Thyroid gland (tissue), 4 donors: ENCODE results near the gene PCDHA12. TPM values are rescaled to one million over a fixed set of nuclear protein-coding genes. Genes with fewer than 3 reads are reported as not detected.
A peak's percentile ranks its signal among the peaks of the same experiment; 100 is the strongest.

Experiments used
- DNase-seq, 2 donors: peaks; one replicate each; pipeline ENCODE4 v3.0.0-alpha.2; 2019
- H3K27ac ChIP-seq, 3 donors: fragments of 200-600 bp; sonication (generic); 1 replicate in 2 of 3; 2 replicates in 1 of 3; pipeline ENCODE4 v1.5.1; 2016 to 2019; ENCODE audit warnings: mild to moderate bottlenecking in 1 of 3, moderate library complexity in 1 of 3
- H3K27me3 ChIP-seq: fragments of 200-600 bp; sonication (generic); one replicate; pipeline ENCODE4 v1.5.1; 2019
- H3K36me3 ChIP-seq, 2 donors: fragments of 200-600 bp; sonication (generic); one replicate each; pipeline ENCODE4 v1.5.1; 2016 to 2019
- H3K4me1 ChIP-seq, 2 donors: fragments of 200-600 bp; sonication (generic); one replicate each; pipeline ENCODE4 v1.5.1; 2017 to 2019
- H3K4me3 ChIP-seq, 3 donors: fragments of 200-600 bp; sonication (generic); replicated peaks in 1 of 3; 1 replicate in 2 of 3; 2 replicates in 1 of 3; pipeline ENCODE4 v1.5.1; 2016; ENCODE audit warnings: mild to moderate bottlenecking in 1 of 3
- H3K9me3 ChIP-seq: fragments of 200-600 bp; sonication (generic); one replicate; pipeline ENCODE4 v1.5.1; 2017
- POLR2A ChIP-seq, 2 donors: fragments of 450-650 bp; IDR thresholded peaks; one replicate each; pipeline ENCODE4 v1.6.1; 2017; ENCODE audit warnings: antibody characterized with exemption in 2 of 2, mild to moderate bottlenecking in 2 of 2, moderate library complexity in 1 of 2
- WGBS, 2 donors: methylation state at CpG; one replicate each; pipeline ENCODE4 v1.1.5; 2017; 5-methylcytosine and 5-hydroxymethylcytosine counted together
- intact Hi-C: fragments of 100-400 bp; cut with DNase I; formaldehyde crosslinking; loops from one replicate; pipeline ENCODE4 v1.15.1; 2023
- total RNA-seq, 4 donors: library from RNA; depleted of rRNA; stranded (reverse); fragments of >200 nt; gene quantifications; one replicate each; pipeline ENCODE4 v1.2.3, GENCODE V29; 2016
- TF ChIP-seq, protein P1 (sequence below), 6 experiments: fragments of 200-600 bp in 3 of 6; fragments of 450-650 bp in 3 of 6; sonication (generic) in 3 of 6; IDR thresholded peaks; one replicate each; pipeline ENCODE4 v1.5.1; 2016 to 2019; ENCODE audit warnings: antibody characterized with exemption in 6 of 6, mild to moderate bottlenecking in 2 of 6, inconsistent platforms in 1 of 6, moderate library complexity in 1 of 6

Gene PCDHA12
- total RNA-seq, 4 donors from 2014 or later: 3.3 to 9.6 (median 6.1) TPM

DNA sequence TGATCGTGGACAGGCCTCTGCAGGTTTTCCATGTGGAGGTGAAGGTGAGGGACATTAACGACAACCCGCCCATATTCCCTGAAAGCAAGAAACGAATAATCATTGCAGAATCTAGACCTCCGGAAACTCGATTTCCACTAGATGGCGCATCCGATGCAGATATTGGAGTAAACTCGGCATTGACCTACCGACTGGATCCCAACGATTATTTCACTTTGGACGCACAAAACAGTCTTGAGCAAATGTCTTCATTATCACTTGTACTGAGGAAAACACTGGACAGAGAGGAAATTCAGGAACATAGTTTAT lies 7.4 kb downstream of the PCDHA12 start:
- TF ChIP-seq, protein P1, sequence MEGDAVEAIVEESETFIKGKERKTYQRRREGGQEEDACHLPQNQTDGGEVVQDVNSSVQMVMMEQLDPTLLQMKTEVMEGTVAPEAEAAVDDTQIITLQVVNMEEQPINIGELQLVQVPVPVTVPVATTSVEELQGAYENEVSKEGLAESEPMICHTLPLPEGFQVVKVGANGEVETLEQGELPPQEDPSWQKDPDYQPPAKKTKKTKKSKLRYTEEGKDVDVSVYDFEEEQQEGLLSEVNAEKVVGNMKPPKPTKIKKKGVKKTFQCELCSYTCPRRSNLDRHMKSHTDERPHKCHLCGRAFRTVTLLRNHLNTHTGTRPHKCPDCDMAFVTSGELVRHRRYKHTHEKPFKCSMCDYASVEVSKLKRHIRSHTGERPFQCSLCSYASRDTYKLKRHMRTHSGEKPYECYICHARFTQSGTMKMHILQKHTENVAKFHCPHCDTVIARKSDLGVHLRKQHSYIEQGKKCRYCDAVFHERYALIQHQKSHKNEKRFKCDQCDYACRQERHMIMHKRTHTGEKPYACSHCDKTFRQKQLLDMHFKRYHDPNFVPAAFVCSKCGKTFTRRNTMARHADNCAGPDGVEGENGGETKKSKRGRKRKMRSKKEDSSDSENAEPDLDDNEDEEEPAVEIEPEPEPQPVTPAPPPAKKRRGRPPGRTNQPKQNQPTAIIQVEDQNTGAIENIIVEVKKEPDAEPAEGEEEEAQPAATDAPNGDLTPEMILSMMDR (IDR thresholded peaks at IDR 0.05): peak in 4 of 6 experiments; percentile 10 to 38 (median 31)
- TF ChIP-seq POLR2A (IDR thresholded peaks at IDR 0.05): no peak
- Histone ChIP-seq H3K27me3 (no peaks in the 10 kb centered on the region), H3K36me3 (no peaks in the 10 kb centered on the region), H3K27ac (no peak overlapping the region), H3K9me3 (no peaks in the 10 kb centered on the region), H3K4me3 (no peak overlapping the region), H3K4me1 (no peaks in the 10 kb centered on the region)
- WGBS, 2 donors: 21 to 22% methylated on average over 12 of the region's 12 CpGs
- intact Hi-C loops: loop anchor here (5.0 kb wide), 1 partner anchor 165 kb away; no protein-coding TSS in a partner anchor
- DNase-seq: peak; percentile 18 to 24

DNA sequence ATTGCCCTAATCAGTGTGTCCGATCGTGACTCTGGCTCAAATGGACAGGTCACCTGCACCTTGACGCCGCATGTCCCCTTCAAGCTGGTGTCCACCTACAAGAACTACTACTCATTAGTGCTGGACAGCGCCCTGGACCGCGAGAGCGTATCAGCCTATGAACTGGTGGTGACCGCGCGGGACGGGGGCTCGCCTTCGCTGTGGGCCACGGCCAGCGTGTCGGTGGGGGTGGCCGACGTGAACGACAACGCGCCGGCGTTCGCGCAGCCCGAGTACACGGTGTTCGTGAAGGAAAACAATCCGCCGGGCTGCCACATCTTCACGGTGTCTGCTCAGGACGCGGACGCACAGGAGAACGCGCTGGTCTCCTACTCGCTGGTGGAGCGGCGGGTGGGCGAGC lies 8.3 kb downstream of the PCDHA12 start:
- Histone ChIP-seq H3K4me3 (no peak overlapping the region), H3K4me1 (no peaks in the 10 kb centered on the region), H3K27me3 (no peaks in the 10 kb centered on the region), H3K9me3 (no peaks in the 10 kb centered on the region), H3K27ac (no peak overlapping the region), H3K36me3 (no peaks in the 10 kb centered on the region)
- no peak for DNase-seq
- TF ChIP-seq POLR2A (IDR thresholded peaks at IDR 0.05): no peak
- TF ChIP-seq, protein P1 (IDR thresholded peaks at IDR 0.05): no peak
- intact Hi-C loops: loop anchor here (5.0 kb wide), 1 partner anchor 164 kb away; no protein-coding TSS in a partner anchor
- WGBS, 2 donors: 42 to 43% methylated on average over 17 to 39 of the region's 41 CpGs

- H3K27me3 ChIP-seq: no peaks in the 10 kb centered on the region
- H3K9me3 ChIP-seq: no peaks in the 10 kb centered on the region
- no peaks in the 10 kb centered on the region for H3K4me1 ChIP-seq
- H3K4me3 ChIP-seq: no peak overlapping the region
- intact Hi-C loops: loop anchor here (5.0 kb wide), 1 partner anchor 163 kb away; no protein-coding TSS in a partner anchor
- no peak for TF ChIP-seq POLR2A (IDR thresholded peaks at IDR 0.05)
- TF ChIP-seq, protein P1 (IDR thresholded peaks at IDR 0.05): no peak
- DNase-seq: no peak
- 39 to 43% methylated on average over 28 to 56 of the region's 79 CpGs for WGBS, 2 donors
- H3K36me3 ChIP-seq: no peaks in the 10 kb centered on the region
- no peak overlapping the region for H3K27ac ChIP-seq
These were observed 9.0 kb downstream of the PCDHA12 start for GRCh38 chr5:140883927-140884697.

GRCh38 chr5:140916325-140916724 lies 41.2 kb downstream of the PCDHA12 start:
- 60 to 73% methylated on average over 1 of the region's 1 CpG for WGBS, 2 donors
- H3K4me3 ChIP-seq: no peak overlapping the region

DNA sequence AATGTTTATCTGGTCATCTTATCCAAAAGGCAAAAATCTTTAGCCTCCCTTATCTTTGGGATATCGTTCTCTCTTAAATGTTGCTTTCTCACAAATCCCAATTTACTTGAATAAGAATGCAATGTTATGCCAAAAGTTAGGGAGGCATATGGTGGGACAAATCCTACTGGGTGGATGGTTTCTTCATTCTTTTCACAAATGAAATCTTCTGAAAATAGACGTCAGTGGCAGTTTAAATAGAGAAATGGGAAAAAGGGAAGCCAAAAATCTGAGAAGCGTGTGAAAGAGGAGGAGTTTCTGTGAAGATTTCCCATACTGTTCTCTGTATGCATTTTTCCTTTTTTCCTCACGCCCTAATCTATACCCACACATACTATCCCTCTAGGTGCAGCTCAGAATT lies 48.5 kb downstream of the PCDHA12 start:
- Histone ChIP-seq H3K36me3 (no peaks in the 10 kb centered on the region), H3K27ac (no peak overlapping the region), H3K9me3 (no peaks in the 10 kb centered on the region), H3K4me1 (peaks cover 6 to 10% of the 10 kb centered on the region in 2 donors), H3K27me3 (no peaks in the 10 kb centered on the region), H3K4me3 (no peak overlapping the region)
- TF ChIP-seq, protein P1 (IDR thresholded peaks at IDR 0.05): no peak
- no peak for TF ChIP-seq POLR2A (IDR thresholded peaks at IDR 0.05)
- no peak for DNase-seq
- 63 to 73% methylated on average over 4 of the region's 4 CpGs for WGBS, 2 donors
- intact Hi-C loops: no loop called here

More at GRCh38 chr5:140916325-140916724, 41.2 kb downstream of the PCDHA12 start:
- intact Hi-C loops: no loop called here
- Histone ChIP-seq H3K27me3 (no peaks in the 10 kb centered on the region), H3K36me3 (no peaks in the 10 kb centered on the region), H3K9me3 (no peaks in the 10 kb centered on the region), H3K4me1 (no peaks in the 10 kb centered on the region), H3K27ac (no peak overlapping the region)
- TF ChIP-seq POLR2A (IDR thresholded peaks at IDR 0.05): no peak
- TF ChIP-seq, protein P1 (IDR thresholded peaks at IDR 0.05): no peak
- no peak for DNase-seq
